GM23338 (cell line): ENCODE data around the gene DZIP1. TPM values are rescaled to one million over a fixed set of nuclear protein-coding genes. Genes with fewer than 3 reads are reported as not detected.

ENCODE experiments used
- ATAC-seq: fragments of 200-7000 bp; cut with Tn5 transposase; 3 replicates; pipeline ENCODE4 v1.9.1; 2020
- DNase-seq: peaks from one replicate; pipeline ENCODE4 v3.0.0-alpha.2; 2015; ENCODE audit warnings: low spot score
- H2AFZ ChIP-seq: fragments of 200-600 bp; sonication (generic); 2 replicates; pipeline ENCODE4 v1.8.0; 2016; ENCODE audit warnings: antibody characterized with exemption, mild to moderate bottlenecking, moderate library complexity
- H3F3A ChIP-seq: fragments of 200-600 bp; sonication (generic); replicated peaks from 2 replicates; pipeline ENCODE4 v1.8.0; 2017; ENCODE audit warnings: antibody characterized with exemption, mixed run types, low read depth
- H3K27ac ChIP-seq: fragments of 200-600 bp; sonication (generic); 2 replicates; pipeline ENCODE4 v1.6.1; 2016; ENCODE audit warnings: low read depth
- H3K27me3 ChIP-seq: fragments of 200-600 bp; sonication (generic); 2 replicates; pipeline ENCODE4 v1.8.0; 2016; ENCODE audit warnings: mild to moderate bottlenecking, mixed run types, moderate library complexity; ENCODE audit not compliant: insufficient read depth
- H3K36me3 ChIP-seq: fragments of 200-600 bp; sonication (generic); 2 replicates; pipeline ENCODE4 v1.8.0; 2016; ENCODE audit warnings: mild to moderate bottlenecking; ENCODE audit not compliant: insufficient read depth
- H3K4me1 ChIP-seq: fragments of 200-600 bp; sonication (generic); 2 replicates; pipeline ENCODE4 v1.8.0; 2016; ENCODE audit warnings: mild to moderate bottlenecking, moderate library complexity; ENCODE audit not compliant: insufficient read depth
- H3K4me2 ChIP-seq: fragments of 200-600 bp; sonication (generic); 2 replicates; pipeline ENCODE4 v1.7.1; 2017; ENCODE audit warnings: mixed run types
- H3K4me3 ChIP-seq: fragments of 200-600 bp; sonication (generic); 2 replicates; pipeline ENCODE4 v1.6.1; 2016; ENCODE audit warnings: mixed run types
- H3K79me2 ChIP-seq: fragments of 200-600 bp; sonication (generic); replicated peaks from 2 replicates; pipeline ENCODE4 v1.8.0; 2017; ENCODE audit warnings: mild to moderate bottlenecking; ENCODE audit not compliant: insufficient read depth
- H3K9me2 ChIP-seq: fragments of 200-600 bp; sonication (generic); 2 replicates; pipeline ENCODE4 v1.8.0; 2017; ENCODE audit not compliant: insufficient read depth
- H4K20me1 ChIP-seq: fragments of 200-600 bp; sonication (generic); replicated peaks from 2 replicates; pipeline ENCODE4 v1.8.0; 2017; ENCODE audit warnings: mild to moderate bottlenecking; ENCODE audit not compliant: insufficient read depth
- H3K27ac Mint-ChIP-seq: 2 replicates; pipeline ENCODE4 v1.8.0; 2020; ENCODE audit warnings: inconsistent platforms, mild to moderate bottlenecking, moderate library complexity, mixed read lengths
- H3K27me3 Mint-ChIP-seq: 3 replicates; pipeline ENCODE4 v1.8.0; 2022; ENCODE audit warnings: low read depth, mild to moderate bottlenecking, moderate library complexity, mixed read lengths, inconsistent platforms; ENCODE audit not compliant: insufficient read depth, poor library complexity
- H3K36me3 Mint-ChIP-seq: 3 replicates; pipeline ENCODE4 v1.8.0; 2021; ENCODE audit warnings: low read depth, mild to moderate bottlenecking, inconsistent platforms, moderate library complexity, mixed read lengths
- H3K4me1 Mint-ChIP-seq: 3 replicates; pipeline ENCODE4 v1.8.0; 2020; ENCODE audit warnings: mild to moderate bottlenecking, inconsistent platforms, mixed read lengths
- H3K4me3 Mint-ChIP-seq: 3 replicates; pipeline ENCODE4 v1.8.0; 2021; ENCODE audit warnings: moderate library complexity, mild to moderate bottlenecking, inconsistent platforms, mixed read lengths
- H3K9me3 Mint-ChIP-seq: 3 replicates; pipeline ENCODE4 v1.8.0; 2020; ENCODE audit warnings: moderate library complexity, mild to moderate bottlenecking, inconsistent platforms, mixed read lengths
- CREB1 ChIP-seq: fragments of 250-450 bp; sonication (Bioruptor Pico); IDR thresholded peaks from 2 replicates; pipeline ENCODE4 v1.5.0; 2020; ENCODE audit warnings: low read depth, mild to moderate bottlenecking, moderate library complexity
- CTCF ChIP-seq, 2 experiments: fragments of 200-600 bp in 1 of 2; sonication (generic) in 1 of 2; conservative IDR thresholded peaks; 2 replicates each; pipeline versions ENCODE4 v1.5.1 to v1.6.1; 2016 to 2017; ENCODE audit warnings: antibody characterized with exemption in 2 of 2, low read depth in 2 of 2, mild to moderate bottlenecking in 2 of 2, moderate library complexity in 1 of 2
- ETS1 ChIP-seq: IDR thresholded peaks from 2 replicates; pipeline ENCODE4 v1.6.1; 2016; ENCODE audit warnings: antibody characterized with exemption
- EZH2 ChIP-seq: fragments of 200-600 bp; sonication (generic); IDR thresholded peaks from one replicate; pipeline ENCODE4 v1.8.0; 2017; ENCODE audit warnings: antibody characterized with exemption, mild to moderate bottlenecking, low read depth; ENCODE audit not compliant: unreplicated experiment
- NANOG ChIP-seq: IDR thresholded peaks from 2 replicates; pipeline ENCODE4 v1.6.1; 2016; ENCODE audit warnings: antibody characterized with exemption, borderline replicate concordance
- POLR2AphosphoS5 ChIP-seq: IDR thresholded peaks from 2 replicates; pipeline ENCODE4 v1.6.1; 2016; ENCODE audit warnings: antibody characterized with exemption, low read depth
- ZNF114 ChIP-seq: fragments of 250-450 bp; sonication (Bioruptor Pico); IDR thresholded peaks from 2 replicates; pipeline ENCODE4 v1.5.0; 2020; ENCODE audit warnings: mild to moderate bottlenecking, moderate library complexity
- ZNF462 ChIP-seq: fragments of 250-450 bp; sonication (Bioruptor Pico); IDR thresholded peaks from 2 replicates; pipeline ENCODE4 v1.5.0; 2020; ENCODE audit warnings: mild to moderate bottlenecking, moderate library complexity
- polyA plus RNA-seq: library from polyadenylated mRNA; unstranded; fragments of >200 nt; fragmentation: Nextera tagmentation; extraction: Ambion mirVana; gene quantifications from 2 replicates; pipeline ENCODE4 v1.2.1, GENCODE V29; 2016
- total RNA-seq: library from RNA; depleted of rRNA; stranded (reverse); fragments of >200 nt; shearing (Covaris generic); gene quantifications from 2 replicates; pipeline ENCODE4 v1.2.3, GENCODE V29; 2014

Gene DZIP1
- total and polyA plus RNA-seq, 2 experiments from 2014 or later = 10.6 to 24.2 TPM

DNA sequence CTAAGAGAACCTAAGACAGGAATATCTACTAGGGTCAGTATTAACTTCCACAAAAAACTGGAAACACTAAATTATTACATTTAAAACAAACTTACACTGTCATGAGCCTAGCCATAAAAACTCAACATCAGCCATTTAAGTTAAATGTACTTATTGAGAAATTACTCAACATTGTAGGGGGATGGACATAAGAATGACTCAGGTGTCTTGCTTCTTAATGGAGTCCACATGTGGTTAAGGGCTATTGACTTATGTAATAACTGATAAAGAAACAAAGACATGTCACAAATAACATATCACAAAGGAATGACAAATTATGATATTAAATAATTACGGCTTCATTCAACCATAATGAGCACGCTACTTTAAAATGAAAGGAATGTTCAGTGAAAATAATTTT, 55.8 kb downstream of the DZIP1 start (continued):
- TF ChIP-seq ETS1 (no peak), NANOG (no peak), ZNF114 (no peak), POLR2AphosphoS5 (no peak), ZNF462 (CRISPR knock-in tag) (no peak), EZH2 (no peak)

- Mint-ChIP-seq H3K36me3 (peaks cover 47% of the 10 kb centered on the region), H3K4me3 (no peak overlapping the region), H3K27ac (no peak overlapping the region), H3K9me3 (no peaks in the 10 kb centered on the region), H3K4me1 (no peaks in the 10 kb centered on the region), H3K27me3 (peaks cover 2% of the 10 kb centered on the region)
- ATAC-seq (no peak), DNase-seq (no peak)
- Histone ChIP-seq H3K4me2 (no peak overlapping the region), H2AFZ (no peak overlapping the region), H3K27me3 (no peaks in the 10 kb centered on the region), H3F3A (no peaks in the 10 kb centered on the region), H3K79me2 (no peaks in the 10 kb centered on the region), H3K4me1 (no peaks in the 10 kb centered on the region), H3K4me3 (no peak overlapping the region), H3K9me2 (no peaks in the 10 kb centered on the region), H3K27ac (no peak overlapping the region), H3K36me3 (peaks cover 10% of the 10 kb centered on the region; the same call in 1 of the 2 replicates), H4K20me1 (no peaks in the 10 kb centered on the region)
- TF ChIP-seq CTCF (conservative IDR thresholded peaks at IDR 0.05; ENCODE audit: low read depth in 2 of 2) (no peak), CREB1 (CRISPR knock-in tag) (no peak), POLR2AphosphoS5 (no peak)
Observed at GRCh38 chr13:95588134-95588533, 56.4 kb downstream of the DZIP1 start.
